ENCODE data around the gene FAIM. TPM values are rescaled to one million over a fixed set of nuclear protein-coding genes. Genes with fewer than 3 reads are reported as not detected.
A peak's percentile ranks its signal among the peaks of the same experiment; 100 is the strongest.
"Not testable (repeated sequence)": the region's sequence is repeated elsewhere in the genome, so short reads cannot be mapped to it uniquely, and the experiment has no call there.

The FAIM gene
- total and polyA plus RNA-seq, 4 donors = 14.9 to 28.6 (median 19.4) TPM

DNA sequence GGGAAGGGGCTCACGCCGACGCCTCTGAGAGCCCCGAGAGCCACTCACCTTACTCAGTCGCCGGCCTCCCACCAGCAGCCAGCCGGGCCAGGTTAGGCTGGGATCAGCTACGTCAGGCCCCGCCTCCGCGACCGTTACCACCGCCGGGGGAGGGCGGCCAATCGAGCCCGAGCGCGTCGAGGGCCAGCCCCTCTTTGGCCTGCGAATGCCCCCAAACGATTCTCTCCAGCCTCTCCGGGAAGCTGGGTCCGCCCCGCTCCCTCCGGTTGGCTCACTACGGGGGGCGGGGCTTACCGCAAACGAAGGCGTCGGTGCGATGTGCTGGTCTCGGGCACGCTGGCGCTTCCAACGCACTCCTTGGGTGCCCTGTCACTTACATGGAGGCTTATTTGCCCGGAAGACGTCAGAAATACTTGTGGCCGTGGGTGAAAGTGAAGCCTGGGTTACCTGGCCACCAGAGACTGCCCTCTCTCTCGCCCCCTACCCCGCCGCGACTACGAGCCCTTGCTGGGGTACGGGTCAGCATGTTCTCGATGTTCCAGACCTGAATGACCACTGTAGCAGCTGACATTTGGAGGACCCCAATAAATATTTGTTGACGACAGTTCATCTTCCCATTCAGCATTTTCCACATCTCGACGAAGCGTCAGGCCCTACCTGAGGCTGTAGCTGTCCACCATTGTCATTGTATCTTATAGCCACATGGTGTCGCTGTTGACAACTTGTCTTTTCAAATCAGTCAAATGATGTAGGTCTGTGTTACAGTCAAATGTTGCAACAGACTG lies 14.2 kb upstream of the FAIM start, which contains the start of gene CEP70:
Gene CEP70 (minus strand): TSS at position 111 of the 785 bp plus-strand sequence. CDS start 21,333 bp downstream, outside the sequence.
- no peaks in the 10 kb centered on the region for H3K36me3 ChIP-seq (ENCODE audit: control insufficient read depth in 4 of 4, insufficient read depth in 4 of 4, low read length in 4 of 4)
- H3K9ac ChIP-seq (ENCODE audit: insufficient read depth in 1 of 2, low read length in 2 of 2) = peak within 1 kb of the TSS; percentile 99 to 100
- DNase-seq (peak; percentile 97 to 98 (median 98)), ATAC-seq (ENCODE audit: insufficient read depth, low FRiP score) (peak; percentile 95)
- peak within 1 kb of the TSS; percentile 91 to 97 for H3K27ac ChIP-seq (ENCODE audit: low read depth in 1 of 2, low read length in 1 of 2)
- H3K4me3 ChIP-seq = peak within 1 kb of the TSS; percentile 78
- peaks cover 0 to 2% (median 0%) of the 10 kb centered on the region in 5 donors for H3K4me1 ChIP-seq (ENCODE audit: control insufficient read depth in 5 of 5, insufficient read depth in 5 of 5, low read length in 5 of 5)
- 0% methylated on average over 44 to 52 of the region's 52 CpGs for WGBS, 2 donors
- no peaks in the 10 kb centered on the region for H3K9me3 ChIP-seq (ENCODE audit: control insufficient read depth in 4 of 4, insufficient read depth in 3 of 4, low read length in 3 of 4)
- TF ChIP-seq, protein P1, sequence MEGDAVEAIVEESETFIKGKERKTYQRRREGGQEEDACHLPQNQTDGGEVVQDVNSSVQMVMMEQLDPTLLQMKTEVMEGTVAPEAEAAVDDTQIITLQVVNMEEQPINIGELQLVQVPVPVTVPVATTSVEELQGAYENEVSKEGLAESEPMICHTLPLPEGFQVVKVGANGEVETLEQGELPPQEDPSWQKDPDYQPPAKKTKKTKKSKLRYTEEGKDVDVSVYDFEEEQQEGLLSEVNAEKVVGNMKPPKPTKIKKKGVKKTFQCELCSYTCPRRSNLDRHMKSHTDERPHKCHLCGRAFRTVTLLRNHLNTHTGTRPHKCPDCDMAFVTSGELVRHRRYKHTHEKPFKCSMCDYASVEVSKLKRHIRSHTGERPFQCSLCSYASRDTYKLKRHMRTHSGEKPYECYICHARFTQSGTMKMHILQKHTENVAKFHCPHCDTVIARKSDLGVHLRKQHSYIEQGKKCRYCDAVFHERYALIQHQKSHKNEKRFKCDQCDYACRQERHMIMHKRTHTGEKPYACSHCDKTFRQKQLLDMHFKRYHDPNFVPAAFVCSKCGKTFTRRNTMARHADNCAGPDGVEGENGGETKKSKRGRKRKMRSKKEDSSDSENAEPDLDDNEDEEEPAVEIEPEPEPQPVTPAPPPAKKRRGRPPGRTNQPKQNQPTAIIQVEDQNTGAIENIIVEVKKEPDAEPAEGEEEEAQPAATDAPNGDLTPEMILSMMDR (IDR thresholded peaks at IDR 0.05; ENCODE audit: control extremely low read depth, extremely low read depth) = peak; percentile 80
- H3K27me3 ChIP-seq (ENCODE audit: control insufficient read depth in 3 of 3, insufficient read depth in 3 of 3, low read length in 2 of 3) = no peaks in the 10 kb centered on the region

DNA sequence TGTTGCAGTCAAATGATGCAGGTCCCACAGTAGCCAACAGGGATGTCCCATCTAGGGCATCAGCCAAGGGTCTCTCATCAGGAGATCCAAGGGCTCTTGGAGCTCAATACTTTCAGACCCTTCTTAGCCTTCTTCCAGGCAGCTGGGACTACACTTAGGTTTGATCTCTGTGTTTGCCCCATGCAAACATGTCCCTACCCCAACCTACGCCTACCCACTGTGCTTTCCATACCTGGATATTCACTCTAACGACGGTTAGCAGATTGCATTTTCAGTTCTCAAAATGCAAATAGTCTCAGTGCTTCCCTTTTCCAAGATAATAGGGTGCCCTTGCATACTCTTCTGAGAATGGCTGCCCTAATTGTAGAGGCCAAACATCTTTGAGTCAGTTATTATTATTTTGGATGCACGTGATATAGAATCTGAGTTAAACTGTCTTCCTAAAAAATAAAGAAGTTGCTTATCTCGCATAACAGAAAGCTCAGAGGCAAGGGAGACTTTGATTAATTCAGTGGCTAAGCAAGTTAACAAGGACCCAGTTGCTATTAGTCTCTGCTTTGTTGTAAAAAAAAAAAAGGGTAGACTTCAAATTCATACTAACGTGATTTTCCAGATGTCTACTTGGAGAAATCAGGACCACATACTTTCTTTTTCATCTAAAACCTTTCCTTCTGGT lies 13.5 kb upstream of the FAIM start:
- peak overlapping the region in 1 of 2 donors; percentile 97 for H3K27ac ChIP-seq (ENCODE audit: low read depth in 1 of 2, low read length in 1 of 2)
- no peaks in the 10 kb centered on the region for H3K27me3 ChIP-seq (ENCODE audit: control insufficient read depth in 3 of 3, insufficient read depth in 3 of 3, low read length in 2 of 3)
- TF ChIP-seq, protein P1 (IDR thresholded peaks at IDR 0.05; ENCODE audit: control extremely low read depth, extremely low read depth) = no peak
- WGBS, 2 donors = 33 to 38% methylated on average over 6 of the region's 6 CpGs
- ATAC-seq (ENCODE audit: insufficient read depth, low FRiP score) (no peak), DNase-seq (no peak)
- no peaks in the 10 kb centered on the region for H3K9me3 ChIP-seq (ENCODE audit: control insufficient read depth in 4 of 4, insufficient read depth in 3 of 4, low read length in 3 of 4)
- peaks cover 0 to 2% (median 0%) of the 10 kb centered on the region in 5 donors for H3K4me1 ChIP-seq (ENCODE audit: control insufficient read depth in 5 of 5, insufficient read depth in 5 of 5, low read length in 5 of 5)
- no peaks in the 10 kb centered on the region for H3K36me3 ChIP-seq (ENCODE audit: control insufficient read depth in 4 of 4, insufficient read depth in 4 of 4, low read length in 4 of 4)
- no peak overlapping the region for H3K4me3 ChIP-seq
- peak overlapping the region in 1 of 2 donors; percentile 99 for H3K9ac ChIP-seq (ENCODE audit: insufficient read depth in 1 of 2, low read length in 2 of 2)

DNA sequence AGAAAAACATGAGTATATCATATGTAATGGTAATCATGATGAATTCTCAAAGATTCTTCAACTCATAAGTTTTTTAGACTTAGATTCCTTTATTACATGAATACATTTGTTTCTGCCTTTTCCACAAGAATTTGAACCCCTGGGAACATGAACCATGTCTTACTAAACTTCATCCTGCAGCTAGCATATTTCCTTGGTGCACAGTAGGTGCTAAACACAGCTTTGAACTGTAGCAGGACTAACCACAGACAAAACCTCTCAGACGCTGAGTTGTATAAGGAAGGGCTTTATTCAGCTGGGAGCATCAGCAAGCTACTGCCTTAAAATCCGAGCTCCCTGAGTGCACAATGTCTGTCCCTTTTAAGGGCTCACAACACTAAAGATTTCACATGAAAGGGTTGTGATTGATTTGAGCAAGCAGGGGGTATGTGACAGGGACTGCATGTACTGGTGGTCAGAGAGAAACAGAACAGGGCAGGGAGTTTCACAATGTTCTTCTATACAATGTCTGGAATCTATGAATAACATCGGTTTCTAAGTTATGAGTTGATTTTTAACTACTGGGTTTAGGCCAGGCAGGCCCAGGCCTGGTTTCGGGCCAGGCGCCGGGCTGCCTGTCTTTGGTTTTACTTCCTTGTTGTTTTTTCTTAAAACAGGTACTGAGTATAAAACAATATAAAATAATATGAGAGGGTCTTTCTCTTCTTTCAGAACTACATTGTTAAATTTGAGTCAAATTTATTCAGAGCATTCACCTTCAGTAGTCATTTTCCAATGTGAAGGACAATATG lies 11.2 kb upstream of the FAIM start:
- not testable (repeated sequence) for H3K4me1 ChIP-seq (ENCODE audit: control insufficient read depth in 5 of 5, insufficient read depth in 5 of 5, low read length in 5 of 5); DNase-seq; H3K36me3 ChIP-seq (ENCODE audit: control insufficient read depth in 4 of 4, insufficient read depth in 4 of 4, low read length in 4 of 4); H3K27ac ChIP-seq (ENCODE audit: low read depth in 1 of 2, low read length in 1 of 2); H3K4me3 ChIP-seq; H3K9me3 ChIP-seq (ENCODE audit: control insufficient read depth in 4 of 4, insufficient read depth in 3 of 4, low read length in 3 of 4); H3K27me3 ChIP-seq (ENCODE audit: control insufficient read depth in 3 of 3, insufficient read depth in 3 of 3, low read length in 2 of 3); ATAC-seq (ENCODE audit: insufficient read depth, low FRiP score); H3K9ac ChIP-seq (ENCODE audit: insufficient read depth in 1 of 2, low read length in 2 of 2)
- WGBS, 2 donors = 70 to 81% methylated on average over 6 of the region's 6 CpGs
